HG03571 (cell line): Measurements from ENCODE around the gene ARRB1.
"Not testable (repeated sequence)": the region's sequence is repeated elsewhere in the genome, so short reads cannot be mapped to it uniquely, and the experiment has no call there.

Source experiments
- ATAC-seq: cut with Tn5 transposase; IDR thresholded peaks from one replicate; pipeline ENCODE4 v1.9.1; 2021; ENCODE audit not compliant: unreplicated experiment

ARRB1 gene

GRCh38 chr11:75277991-75278790 is 73.3 kb downstream of the ARRB1 start:
- no peak for ATAC-seq

GRCh38 chr11:75277211-75277805 is 74.2 kb downstream of the ARRB1 start:
- no peak for ATAC-seq

- no peak for ATAC-seq
These were observed 74.8 kb downstream of the ARRB1 start for GRCh38 chr11:75276686-75277085.

GRCh38 chr11:75276186-75276585 is 75.3 kb downstream of the ARRB1 start:
- no peak for ATAC-seq

GRCh38 chr11:75275581-75275980 is 75.9 kb downstream of the ARRB1 start:
- no peak for ATAC-seq

GRCh38 chr11:75274716-75275115 is 76.7 kb downstream of the ARRB1 start:
- ATAC-seq = not testable (repeated sequence)

- ATAC-seq = no peak
These were observed 77.8 kb downstream of the ARRB1 start for GRCh38 chr11:75273411-75274391.

- no peak for ATAC-seq
These were observed 78.6 kb downstream of the ARRB1 start for GRCh38 chr11:75272821-75273301.

- ATAC-seq = no peak
These were observed 79.1 kb downstream of the ARRB1 start for GRCh38 chr11:75272391-75272790.

- no peak for ATAC-seq
These were observed 79.7 kb downstream of the ARRB1 start for GRCh38 chr11:75271730-75272129.

- ATAC-seq = no peak
These were observed 80.5 kb downstream of the ARRB1 start for GRCh38 chr11:75270896-75271418.

GRCh38 chr11:75269896-75270295 is 81.6 kb downstream of the ARRB1 start:
- ATAC-seq = no peak

GRCh38 chr11:75269367-75269660 is 82.1 kb downstream of the ARRB1 start:
- no peak for ATAC-seq

GRCh38 chr11:75268626-75269366 is 82.7 kb downstream of the ARRB1 start:
- no peak for ATAC-seq

GRCh38 chr11:75267171-75267970 is 84.1 kb downstream of the ARRB1 start:
- no peak for ATAC-seq

GRCh38 chr11:75265851-75266531 is 85.5 kb downstream of the ARRB1 start:
- ATAC-seq = no peak

GRCh38 chr11:75264971-75265370 is 86.5 kb downstream of the ARRB1 start:
- ATAC-seq = no peak

GRCh38 chr11:75264356-75264755 is 87.1 kb downstream of the ARRB1 start:
- no peak for ATAC-seq

- no peak for ATAC-seq
These were observed 87.5 kb downstream of the ARRB1 start for GRCh38 chr11:75263944-75264349.
